HG03565 (cell line): Measurements from ENCODE around the gene FBXW11.

ENCODE experiments used
- ATAC-seq: cut with Tn5 transposase; IDR thresholded peaks from one replicate; pipeline ENCODE4 v1.9.1; 2021; ENCODE audit warnings: mild to moderate bottlenecking, moderate library complexity; ENCODE audit not compliant: unreplicated experiment

FBXW11 gene

DNA sequence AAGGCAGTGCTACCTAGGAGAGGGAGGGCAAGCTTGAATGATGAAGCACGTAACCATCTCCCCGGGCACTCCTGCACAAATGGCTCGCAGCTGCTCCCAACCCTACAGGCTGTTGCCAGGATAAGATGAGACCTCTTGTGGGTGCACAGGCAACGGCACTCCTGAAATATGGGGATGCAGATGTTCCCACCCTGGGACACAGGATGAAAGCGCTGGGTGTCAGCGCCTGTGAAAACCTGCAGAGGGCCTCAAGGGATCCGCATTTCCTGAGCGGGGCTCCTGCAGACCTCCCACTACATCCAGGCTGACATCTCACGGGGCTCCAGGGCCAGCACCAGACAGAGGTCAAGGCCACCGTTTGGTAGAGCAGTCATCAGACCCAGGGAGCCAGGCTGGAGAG, 160.1 kb downstream of the FBXW11 start:
- ATAC-seq: no peak

DNA sequence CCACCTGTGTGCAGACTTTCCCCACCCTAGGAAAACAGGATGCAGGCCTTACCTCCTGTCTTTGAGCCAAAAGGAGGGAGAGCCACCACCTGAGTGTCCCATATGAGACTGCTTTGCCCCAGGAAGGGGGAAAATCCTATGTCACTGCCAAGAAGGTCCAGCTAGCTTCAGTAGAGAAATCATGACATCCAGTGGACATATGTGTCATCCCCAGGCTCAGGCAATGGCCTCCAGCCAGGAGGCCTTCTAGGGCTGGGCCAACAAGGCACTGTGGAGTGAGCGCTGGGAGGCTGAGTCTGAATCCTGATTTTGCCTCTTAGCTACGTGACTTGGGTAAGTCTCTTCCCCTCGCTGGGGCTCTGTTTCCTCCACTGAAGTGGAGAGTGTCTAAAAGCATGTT, 160.6 kb downstream of the FBXW11 start:
- no peak for ATAC-seq

DNA sequence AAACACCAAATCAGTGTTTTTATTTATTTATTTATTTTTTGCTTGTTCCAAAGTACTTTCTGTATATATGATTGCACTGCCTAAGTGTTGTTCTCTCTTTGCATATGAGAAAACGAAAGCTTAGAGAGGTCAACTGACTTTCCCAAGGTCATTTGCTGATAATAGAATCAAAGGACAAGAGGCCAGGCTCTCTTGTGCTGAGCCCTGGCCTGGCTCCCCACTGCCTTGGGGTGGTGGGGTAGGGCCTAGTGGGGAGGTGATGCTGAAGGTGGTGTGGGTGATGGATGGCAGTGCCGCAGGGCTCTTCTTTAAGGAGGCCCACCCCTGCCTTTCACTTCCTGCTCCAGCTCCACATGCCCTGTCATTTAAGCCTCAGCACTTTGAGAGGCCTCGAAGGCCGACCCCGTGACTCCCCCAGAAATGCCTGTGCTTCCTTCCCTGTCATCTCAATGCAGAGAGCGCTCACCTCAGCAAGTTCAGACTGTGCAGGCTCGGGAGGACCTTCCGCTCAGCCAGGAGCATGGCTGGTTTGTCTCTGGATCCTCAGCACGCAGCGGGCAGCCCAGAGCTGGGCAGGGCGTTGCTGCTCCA, 161.3 kb downstream of the FBXW11 start:
- ATAC-seq: no peak

DNA sequence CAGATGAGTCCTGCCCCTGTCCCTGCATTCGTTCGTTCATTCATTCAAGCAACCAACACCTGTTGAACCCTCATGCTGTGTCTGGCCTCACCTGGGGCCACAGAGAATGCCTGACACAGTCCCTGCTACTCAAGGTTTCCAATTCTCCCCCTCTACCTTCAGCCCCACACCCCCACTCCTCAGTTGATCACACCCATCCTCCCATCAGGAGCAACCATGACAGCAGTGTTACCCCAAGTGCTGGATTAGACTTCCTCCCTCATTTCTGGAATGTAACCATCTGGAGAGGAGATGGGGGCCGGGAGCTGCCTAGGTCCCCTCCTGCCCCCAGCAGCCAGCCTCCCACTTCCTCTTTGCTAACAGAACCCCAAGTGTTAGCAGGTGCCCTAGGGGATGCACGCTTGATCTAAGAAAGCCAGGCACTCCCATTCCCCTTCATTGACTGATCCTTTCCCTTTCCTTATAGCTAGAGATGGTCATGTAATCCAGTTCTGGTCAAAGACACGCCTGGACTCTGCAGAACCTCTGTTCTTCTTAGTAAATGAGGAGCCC, 163.6 kb downstream of the FBXW11 start:
- ATAC-seq: no peak

DNA sequence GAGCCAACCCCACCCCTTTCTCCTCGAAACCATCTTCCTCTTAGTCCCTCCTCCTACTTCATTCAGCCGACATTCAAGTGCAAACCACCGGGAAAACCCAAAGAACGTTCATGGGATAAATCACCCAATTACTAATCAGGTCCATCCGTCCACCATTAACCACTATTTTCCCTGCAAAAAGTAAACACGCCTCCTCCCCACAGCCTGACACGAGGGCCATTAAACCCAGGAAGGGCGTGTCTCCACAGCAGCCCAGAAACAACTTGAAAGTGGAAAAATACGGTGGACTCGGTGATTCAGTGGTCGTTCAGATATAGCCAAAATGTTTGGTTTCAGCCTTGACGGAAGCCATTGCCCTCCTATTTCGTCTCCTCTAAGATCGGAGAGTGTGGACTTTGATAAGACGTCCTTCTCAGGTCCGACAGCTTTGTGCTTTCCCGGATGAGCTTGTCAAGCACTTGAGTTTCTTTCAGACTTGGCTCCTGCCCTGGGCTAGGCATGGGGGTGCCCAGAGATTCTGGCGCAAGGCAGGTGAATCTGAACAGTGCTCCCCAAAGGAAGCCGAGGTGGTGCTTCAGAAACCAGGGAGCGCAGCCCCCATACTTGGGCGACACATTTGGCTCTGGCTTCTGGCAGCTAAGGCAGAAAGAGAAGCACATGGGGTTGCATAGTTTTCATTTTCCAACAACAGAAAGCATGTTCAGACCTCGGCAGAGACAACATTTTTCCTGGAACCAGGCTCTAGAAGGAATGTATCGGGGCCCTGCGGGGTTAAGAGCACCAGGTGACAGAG, 164.3 kb downstream of the FBXW11 start:
- no peak for ATAC-seq

DNA sequence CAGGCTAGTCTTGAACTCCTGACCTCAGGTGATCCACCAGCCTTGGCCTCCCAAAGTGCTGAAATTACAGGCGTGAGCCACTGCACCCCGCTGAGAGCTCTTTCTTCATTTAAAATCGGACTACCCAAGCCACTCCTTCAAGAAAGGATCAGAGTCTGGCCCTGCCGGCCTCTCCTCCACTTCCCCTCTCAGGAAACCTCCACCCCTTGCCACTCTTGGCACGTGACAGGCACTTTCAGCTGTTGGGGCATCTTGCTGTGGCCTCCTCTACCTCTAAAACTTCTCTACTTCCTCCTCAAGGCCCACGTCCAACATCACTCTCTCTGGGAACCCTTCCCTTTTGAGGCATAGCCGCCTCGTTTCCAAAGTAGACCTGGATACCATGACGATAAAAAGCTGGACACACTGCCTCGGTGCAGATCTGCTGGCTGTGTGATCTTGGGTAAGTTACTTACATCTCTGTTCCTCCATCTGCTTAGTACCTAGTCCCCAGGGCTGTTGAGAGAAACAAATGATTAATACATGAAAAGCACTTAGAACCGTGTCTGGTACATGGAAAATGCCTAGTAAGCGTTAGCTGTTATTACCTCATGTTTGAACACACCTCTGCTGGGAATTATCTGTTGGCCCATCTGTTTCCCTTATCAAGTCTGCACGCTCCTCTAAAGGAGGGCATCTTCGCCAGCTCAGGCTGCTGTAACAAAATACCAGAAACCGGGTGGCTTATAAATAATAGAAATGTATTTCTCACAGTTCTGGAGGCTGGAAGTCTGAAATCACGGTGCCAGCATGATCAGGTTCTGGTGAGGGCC, 165.5 kb downstream of the FBXW11 start:
- ATAC-seq: no peak

DNA sequence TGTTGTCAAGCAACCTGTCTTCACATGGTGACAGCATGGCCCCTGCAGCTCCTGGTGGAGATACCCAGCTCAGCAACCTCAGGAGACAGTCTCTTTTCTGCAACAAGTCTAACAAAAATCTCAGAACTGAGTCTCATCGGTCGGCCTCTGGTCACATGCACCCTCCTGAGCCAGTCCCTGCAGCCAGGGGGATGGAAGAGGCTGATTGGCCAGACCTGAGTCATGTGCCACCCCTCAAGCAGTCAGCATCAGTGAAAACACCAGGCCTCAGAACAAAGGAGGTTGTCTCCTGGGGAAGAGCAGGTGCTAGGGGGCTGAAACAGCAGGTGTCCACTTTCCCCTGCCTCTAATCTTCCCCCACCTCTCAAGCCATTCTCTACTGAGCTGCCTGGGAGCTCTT, 166.4 kb downstream of the FBXW11 start:
- no peak for ATAC-seq

DNA sequence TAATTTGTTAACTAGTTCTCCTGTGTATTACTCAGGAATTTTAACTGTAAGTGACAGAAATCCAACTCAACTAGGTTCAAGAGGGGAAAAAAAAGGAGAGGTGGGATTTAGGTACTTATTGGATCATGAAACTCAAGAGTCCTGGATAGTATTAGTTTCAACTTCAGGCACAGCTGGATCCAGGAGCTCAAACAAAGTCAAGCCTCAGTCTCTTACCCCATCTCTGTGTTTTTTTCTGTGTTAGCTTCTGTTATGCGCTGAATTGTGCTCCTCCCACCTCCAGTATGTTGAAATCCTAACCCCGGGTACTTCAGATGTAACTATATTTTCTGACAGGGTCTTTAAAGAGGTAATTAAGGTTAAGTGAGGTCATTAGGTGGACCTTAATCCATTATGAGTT, 167.3 kb downstream of the FBXW11 start:
- no peak for ATAC-seq

DNA sequence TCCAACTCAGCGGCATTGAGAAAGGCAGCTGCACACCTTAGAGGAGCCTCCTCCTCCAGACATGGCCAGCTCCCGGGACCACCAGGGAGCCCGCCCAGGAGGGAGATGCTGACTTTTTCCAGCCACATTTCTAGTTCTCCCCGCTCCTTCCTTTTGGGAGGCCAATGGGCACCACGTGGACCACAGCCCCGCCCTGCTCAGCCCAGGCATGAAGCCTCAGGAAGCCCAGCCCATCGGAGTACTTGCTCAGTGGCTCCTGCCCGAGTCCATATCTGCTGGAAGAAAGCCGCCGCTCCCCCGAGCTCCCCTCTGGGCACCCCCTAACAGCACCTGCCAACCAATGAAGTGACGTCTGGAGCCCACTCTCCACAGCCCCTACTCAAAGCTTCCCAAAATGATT, 168.4 kb downstream of the FBXW11 start:
- no peak for ATAC-seq

DNA sequence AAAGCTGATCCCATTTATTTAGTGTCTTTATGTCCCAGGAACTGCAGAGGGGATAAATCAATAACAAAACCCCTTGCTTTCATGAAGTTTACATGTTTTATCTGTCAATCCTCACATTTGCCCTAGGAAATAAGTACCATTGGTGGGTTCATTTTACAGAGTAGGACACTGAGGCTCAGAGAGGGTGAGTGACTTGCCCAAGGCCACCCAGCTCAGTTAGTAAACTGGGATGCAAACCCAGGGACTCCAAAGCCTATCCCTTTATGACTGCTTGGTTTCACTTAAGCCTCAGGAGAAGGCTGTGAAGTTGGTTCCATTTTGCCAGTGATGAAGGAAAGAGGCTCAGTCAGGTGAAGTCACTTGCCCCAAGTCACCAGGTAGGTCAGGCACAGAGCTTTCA, 168.9 kb downstream of the FBXW11 start:
- ATAC-seq: no peak

DNA sequence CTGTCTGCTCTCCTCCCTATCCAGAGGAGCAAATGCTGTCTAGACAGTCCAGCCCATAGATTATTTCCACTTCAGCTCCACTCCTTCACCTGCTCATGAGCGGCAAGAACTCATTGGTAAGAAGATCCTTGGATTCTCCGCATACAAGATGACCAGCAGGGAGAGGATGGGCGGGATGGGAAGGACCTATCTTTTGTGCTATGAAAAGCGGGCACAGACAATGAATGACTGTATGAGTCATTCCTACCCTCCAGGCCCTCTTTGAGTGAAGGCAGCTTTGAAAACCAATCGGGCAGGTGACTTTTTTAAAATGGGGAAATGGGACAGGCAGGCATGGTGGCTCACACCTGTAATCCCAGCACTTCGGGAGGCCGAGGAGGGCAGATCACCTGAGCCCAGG, 171.4 kb downstream of the FBXW11 start:
- ATAC-seq: no peak

DNA sequence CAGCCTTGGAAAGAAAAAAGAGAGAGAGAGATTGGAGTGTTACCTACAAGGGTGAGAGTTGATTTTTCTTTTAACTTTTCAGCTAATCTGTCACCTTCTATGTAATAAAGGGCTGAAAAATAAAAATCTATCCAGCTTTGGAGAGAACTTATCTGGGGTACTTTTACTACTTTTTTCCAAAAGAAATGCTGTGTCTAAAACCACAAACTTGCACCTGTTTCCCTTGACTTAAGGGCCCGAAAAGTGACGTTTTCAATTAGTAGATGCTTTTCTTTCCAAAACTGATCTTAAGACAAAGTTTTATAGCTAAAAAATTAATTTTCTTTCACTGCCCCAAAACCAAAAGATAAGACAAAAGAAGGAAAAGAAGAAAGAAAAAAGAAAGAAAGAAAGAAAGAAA, 172.0 kb downstream of the FBXW11 start:
- no peak for ATAC-seq

DNA sequence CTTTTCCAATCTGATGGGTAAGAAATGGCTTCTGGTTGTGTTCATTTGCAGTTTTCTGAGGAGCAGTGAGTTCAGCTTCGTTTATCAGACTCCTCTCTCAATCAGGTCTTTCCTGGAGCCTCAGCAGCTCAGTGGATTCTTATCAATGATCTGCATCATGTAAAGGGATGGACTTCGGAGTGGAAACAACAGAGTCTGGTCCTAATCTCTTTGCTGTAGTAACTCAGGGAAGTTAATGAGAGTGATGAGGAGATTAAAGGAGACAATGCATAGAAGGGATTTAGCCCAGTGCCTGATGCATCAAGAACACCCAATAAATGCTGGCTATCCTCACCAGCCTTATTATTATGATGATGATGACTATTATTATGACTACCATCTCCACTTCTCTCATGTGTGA, 173.7 kb downstream of the FBXW11 start:
- ATAC-seq: no peak

DNA sequence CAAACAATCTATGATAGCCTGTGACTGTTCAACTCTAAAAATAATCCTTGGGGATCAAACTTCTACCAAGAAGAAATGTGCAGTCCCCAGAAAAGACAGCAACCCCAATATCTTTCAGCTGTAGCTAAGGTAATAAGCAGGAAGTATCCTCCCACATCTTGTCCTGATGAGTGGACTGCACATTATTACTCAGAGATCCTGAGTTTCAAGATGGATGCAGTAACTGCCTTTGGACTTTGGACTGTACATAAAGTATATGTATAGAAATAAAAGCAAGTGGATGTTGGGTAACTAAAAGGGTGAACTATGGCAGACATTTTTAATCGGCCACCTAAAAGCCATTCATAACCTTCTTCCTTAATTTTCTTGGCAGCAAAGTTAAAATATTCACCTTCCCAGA, 175.8 kb downstream of the FBXW11 start:
- no peak for ATAC-seq

DNA sequence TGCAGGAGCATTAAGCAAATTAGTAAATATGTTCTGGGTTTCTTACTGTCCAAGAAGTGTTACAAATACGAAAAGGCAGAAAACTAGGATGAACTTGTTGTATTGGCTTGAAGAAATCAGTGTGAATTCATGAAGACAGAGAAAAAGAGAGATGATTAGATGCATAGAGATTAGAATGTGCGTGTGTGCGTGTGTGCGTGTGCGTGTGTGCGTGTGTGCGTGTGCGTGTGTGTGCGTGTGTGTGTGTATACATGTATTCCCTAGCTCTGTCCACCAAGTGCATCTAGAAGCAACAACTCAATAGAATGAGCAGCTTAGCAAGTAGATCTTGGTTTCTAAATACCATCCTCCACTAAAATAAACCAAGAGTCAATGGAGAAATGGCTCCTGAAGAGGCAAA, 179.3 kb downstream of the FBXW11 start:
- ATAC-seq: no peak

DNA sequence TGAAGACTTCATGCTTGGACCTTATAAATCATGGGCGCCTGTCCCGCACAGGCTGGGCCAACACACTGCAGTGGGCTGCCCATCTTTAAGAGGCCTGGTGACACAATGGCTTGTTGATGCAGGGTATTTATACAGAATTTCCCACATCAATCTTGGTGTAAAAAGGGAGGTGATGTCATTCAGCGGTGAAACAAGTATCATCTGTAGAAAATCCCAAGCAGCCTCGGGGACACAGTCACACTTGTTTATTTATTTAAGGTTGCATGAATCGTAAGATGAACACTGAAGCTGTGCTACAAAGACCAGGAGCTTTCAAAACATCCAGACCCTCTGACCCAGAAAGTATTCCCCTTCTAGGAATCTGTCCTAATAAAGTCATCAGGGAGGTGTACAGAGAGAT, 180.3 kb downstream of the FBXW11 start:
- ATAC-seq: no peak

DNA sequence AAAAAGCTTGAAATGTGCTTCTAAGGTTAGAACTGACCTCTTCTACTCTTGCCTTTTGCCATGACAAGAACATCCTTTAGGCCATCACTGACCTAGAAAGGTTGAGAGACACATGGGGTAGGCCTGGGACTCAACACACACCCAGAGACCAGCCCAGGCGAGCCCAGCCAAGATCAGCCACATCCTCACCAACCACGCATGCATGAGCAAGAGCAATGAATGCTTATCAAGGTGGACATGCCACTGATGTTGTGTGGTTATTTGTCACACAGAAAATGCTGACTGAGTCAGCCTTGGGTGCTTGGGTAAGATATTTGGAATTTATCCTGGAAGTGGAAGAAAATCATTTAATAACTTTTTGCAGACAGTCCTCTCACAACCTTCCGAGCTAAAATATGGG, 181.4 kb downstream of the FBXW11 start:
- ATAC-seq: no peak

DNA sequence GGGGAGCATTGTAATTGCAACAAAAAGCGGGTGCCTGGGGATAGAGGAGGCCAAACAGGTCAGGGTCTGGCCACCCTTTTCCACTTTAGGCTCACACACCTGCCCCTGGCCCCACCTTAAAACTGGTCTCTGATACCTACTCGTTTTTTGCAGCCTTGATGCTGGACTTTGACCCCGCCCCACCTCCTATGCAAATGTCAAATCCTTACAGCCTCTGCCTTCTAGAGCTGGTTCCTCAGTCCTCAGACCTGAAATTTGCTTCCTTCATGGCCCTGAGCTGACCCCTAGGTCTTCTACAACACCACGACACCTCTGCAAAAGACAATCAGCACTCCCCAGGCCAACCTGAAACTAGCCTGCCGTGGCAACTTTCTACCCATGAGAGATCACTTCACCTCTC, 183.2 kb downstream of the FBXW11 start:
- no peak for ATAC-seq

DNA sequence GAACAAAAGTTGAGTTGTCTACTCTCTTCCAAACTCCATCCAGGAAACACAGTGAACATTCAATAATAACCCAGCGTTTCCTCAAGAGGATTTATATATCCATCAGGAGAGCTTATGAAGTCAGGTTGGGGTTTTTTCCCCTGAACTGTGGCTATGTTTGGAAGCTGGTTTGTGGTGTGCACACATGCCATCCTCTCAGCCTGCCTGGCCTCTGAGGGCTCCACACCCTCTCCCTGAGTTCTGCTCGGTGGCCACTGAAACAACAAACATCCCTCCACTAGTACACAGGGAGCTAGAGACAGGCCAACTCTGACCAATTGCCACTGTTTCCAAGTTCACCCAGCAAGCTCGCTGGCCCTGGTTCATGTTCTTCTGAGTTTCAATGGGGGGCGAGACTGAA, 185.2 kb downstream of the FBXW11 start:
- ATAC-seq: no peak

DNA sequence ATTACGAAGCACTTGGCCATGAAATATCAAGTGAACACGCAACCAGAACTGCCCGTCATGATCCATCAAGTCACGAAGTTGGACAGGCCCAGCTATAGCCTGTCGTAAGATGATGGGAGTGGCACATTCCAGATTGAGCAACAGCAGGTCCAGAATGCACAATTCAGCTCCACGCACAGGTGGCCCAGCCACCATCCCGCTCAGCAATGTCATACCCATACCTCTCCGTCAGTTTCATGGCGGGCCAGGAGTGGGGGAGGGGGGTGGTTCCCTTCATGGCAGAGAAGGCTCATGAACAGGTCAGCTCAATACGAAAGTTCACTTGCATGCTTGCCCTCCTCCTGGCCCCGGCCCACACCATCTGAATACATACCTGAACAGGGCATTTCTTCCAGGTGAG, 185.9 kb downstream of the FBXW11 start:
- ATAC-seq: no peak

DNA sequence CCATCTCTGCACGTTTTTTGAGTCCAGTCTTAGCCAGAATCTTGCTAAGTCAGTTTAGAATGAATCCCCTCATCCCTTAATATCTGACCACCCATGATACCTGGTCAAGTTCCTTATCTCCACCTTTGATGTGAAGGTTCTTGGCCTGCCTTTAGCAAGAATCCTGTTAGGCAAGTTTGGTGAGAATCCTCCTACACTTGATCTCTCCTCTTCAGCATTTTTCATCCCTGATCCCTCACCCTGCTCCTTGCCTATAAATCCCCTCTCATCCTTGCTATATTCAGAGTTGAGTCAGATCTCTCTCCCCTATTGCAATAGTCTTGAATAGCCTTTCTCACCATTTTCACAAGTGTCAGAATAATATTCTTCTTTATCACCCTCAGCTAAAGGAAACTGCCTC, 189.8 kb downstream of the FBXW11 start:
- ATAC-seq: no peak
